Endothelial cell of umbilical vein (primary cell): ENCODE results near the gene IL22RA2.

ENCODE experiments used
- CTCF ChIP-seq, 2 donors: IDR thresholded peaks; 1 replicate in 1 of 2; 2 replicates in 1 of 2; pipeline ENCODE4 v1.5.1; 2011; ENCODE audit warnings: low read length in 2 of 2, mild to moderate bottlenecking in 2 of 2, moderate library complexity in 2 of 2, control low read depth in 1 of 2, inconsistent platforms in 1 of 2, low read depth in 1 of 2; ENCODE audit not compliant: insufficient read depth in 1 of 2; ENCODE audit errors: extremely low read depth in 1 of 2
- FOS ChIP-seq: IDR thresholded peaks from 2 replicates; pipeline ENCODE4 v1.6.1; 2011; ENCODE audit warnings: mild to moderate bottlenecking, low read length, moderate library complexity, borderline replicate concordance; ENCODE audit not compliant: insufficient read depth
- MYC ChIP-seq: IDR thresholded peaks from one replicate; pipeline ENCODE4 v1.6.1; 2011; ENCODE audit warnings: mild to moderate bottlenecking, low read depth, low read length
- POLR2A ChIP-seq: IDR thresholded peaks from 2 replicates; pipeline ENCODE4 v1.6.1; 2012; ENCODE audit warnings: low read depth, mild to moderate bottlenecking, control low read depth, low read length

DNA sequence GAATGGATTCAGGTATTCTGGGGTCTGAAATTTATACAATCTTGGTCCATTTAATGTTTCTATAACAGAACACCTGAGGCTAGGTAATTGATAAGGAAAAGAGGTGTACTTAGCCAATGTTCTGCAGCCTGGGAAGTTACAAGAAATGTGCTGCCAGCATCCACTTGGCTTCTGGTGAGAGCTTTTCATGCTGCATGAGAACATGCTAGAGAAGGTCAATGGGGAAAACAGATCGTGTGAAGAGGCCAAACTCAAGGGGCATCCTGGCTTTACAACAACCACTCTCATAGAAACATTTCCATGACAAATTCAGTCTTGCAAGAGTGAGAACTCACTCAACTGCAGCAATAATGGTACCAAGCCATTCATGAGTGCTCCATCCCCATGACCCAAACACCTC lies 16.8 kb downstream of the IL22RA2 start:
- TF ChIP-seq MYC, result no peak
- no peak for TF ChIP-seq CTCF (IDR thresholded peaks at IDR 0.05; ENCODE audit: extremely low read depth in 1 of 2, insufficient read depth in 1 of 2, low read depth in 1 of 2, low read length in 2 of 2)
- TF ChIP-seq FOS, result no peak
- no peak for TF ChIP-seq POLR2A
